H1 (cell line): ENCODE data around the gene ATXN3. TPM values are rescaled to one million over a fixed set of nuclear protein-coding genes. Genes with fewer than 3 reads are reported as not detected.

Experiments used
- CBX5 ChIP-seq: fragments of 300-800, 300-1000 bp; sonication (generic); IDR thresholded peaks from 2 replicates; pipeline ENCODE4 v1.7.1; 2016; ENCODE audit warnings: antibody characterized with exemption, low read length, low read depth
- CEBPB ChIP-seq: IDR thresholded peaks from 2 replicates; pipeline ENCODE4 v1.6.1; 2012; ENCODE audit warnings: low read depth, low read length
- CHD2 ChIP-seq: IDR thresholded peaks from 2 replicates; pipeline ENCODE4 v1.6.1; 2012; ENCODE audit warnings: low read length, improper control_type of control experiment
- CREB1 ChIP-seq: IDR thresholded peaks from 2 replicates; pipeline ENCODE4 v1.6.1; 2012; ENCODE audit warnings: inconsistent platforms
- EZH2 ChIP-seq: fragments of 200-600 bp; sonication (generic); IDR thresholded peaks from 2 replicates; pipeline ENCODE4 v1.7.1; 2012; ENCODE audit warnings: low read depth, mild to moderate bottlenecking, moderate library complexity, low read length, inconsistent platforms; ENCODE audit not compliant: severe bottlenecking
- GTF2F1 ChIP-seq: IDR thresholded peaks from 2 replicates; pipeline ENCODE4 v1.6.1; 2012; ENCODE audit warnings: low read depth, low read length, improper control_type of control experiment, borderline replicate concordance
- HDAC6 ChIP-seq: IDR thresholded peaks from one replicate; pipeline ENCODE4 v1.7.1; 2012; ENCODE audit warnings: low read depth, mild to moderate bottlenecking, inconsistent platforms, low read length, moderate library complexity
- JUN ChIP-seq: IDR thresholded peaks from 2 replicates; pipeline ENCODE4 v1.6.1; 2011; ENCODE audit warnings: low read depth, mild to moderate bottlenecking, improper control_type of control experiment, low read length
- PHF8 ChIP-seq: fragments of 200-600 bp; sonication (generic); conservative IDR thresholded peaks from 2 replicates; pipeline ENCODE4 v1.7.1; 2012; ENCODE audit warnings: low read depth, mild to moderate bottlenecking, inconsistent platforms, low read length, moderate library complexity
- POLR2A ChIP-seq, 2 experiments: IDR thresholded peaks; 1 replicate in 1 of 2; 2 replicates in 1 of 2; pipeline ENCODE4 v1.6.1; 2011; ENCODE audit warnings: low read depth in 2 of 2, low read length in 2 of 2, mild to moderate bottlenecking in 2 of 2; ENCODE audit errors: control extremely low read depth in 1 of 2
- POLR2AphosphoS5 ChIP-seq: IDR thresholded peaks from 2 replicates; pipeline ENCODE4 v1.6.1; 2011; ENCODE audit warnings: low read depth, low read length
- POU5F1 ChIP-seq: IDR thresholded peaks from 2 replicates; pipeline ENCODE4 v1.6.1; 2011; ENCODE audit warnings: low read depth, mild to moderate bottlenecking, low read length, moderate library complexity
- RBBP5 ChIP-seq: IDR thresholded peaks from 2 replicates; pipeline ENCODE4 v1.7.1; 2012; ENCODE audit warnings: low read depth, mild to moderate bottlenecking, inconsistent platforms, low read length, moderate library complexity, borderline replicate concordance
- RNF2 ChIP-seq: fragments of 200-900, 300-1000 bp; sonication (generic); IDR thresholded peaks from 2 replicates; pipeline ENCODE4 v1.7.1; 2016; ENCODE audit warnings: borderline replicate concordance, low read depth, mild to moderate bottlenecking, antibody characterized with exemption, low read length; ENCODE audit not compliant: poor library complexity, severe bottlenecking; ENCODE audit errors: missing control alignments
- RXRA ChIP-seq: IDR thresholded peaks from 2 replicates; pipeline ENCODE4 v1.6.1; 2011; ENCODE audit warnings: low read depth, mild to moderate bottlenecking, low read length, moderate library complexity; ENCODE audit not compliant: insufficient read depth
- SIN3A ChIP-seq, 2 experiments: IDR thresholded peaks in 1 of 2; conservative IDR thresholded peaks in 1 of 2; 2 replicates each; pipeline ENCODE4 v1.6.1; 2011 to 2012; ENCODE audit warnings: low read length in 2 of 2, improper control_type of control experiment in 1 of 2, low read depth in 1 of 2, mild to moderate bottlenecking in 1 of 2
- SIX5 ChIP-seq: IDR thresholded peaks from 2 replicates; pipeline ENCODE4 v1.6.1; 2011; ENCODE audit warnings: mild to moderate bottlenecking, low read depth, low read length
- SP1 ChIP-seq: IDR thresholded peaks from 2 replicates; pipeline ENCODE4 v1.6.1; 2011; ENCODE audit warnings: low read depth, low read length
- SP2 ChIP-seq: IDR thresholded peaks from 2 replicates; pipeline ENCODE4 v1.6.1; 2012; ENCODE audit warnings: mild to moderate bottlenecking, low read length, inconsistent platforms
- SP4 ChIP-seq: IDR thresholded peaks from 2 replicates; pipeline ENCODE4 v1.6.1; 2012; ENCODE audit warnings: low read length, inconsistent platforms
- SRF ChIP-seq: IDR thresholded peaks from 2 replicates; pipeline ENCODE4 v1.6.1; 2011; ENCODE audit warnings: mild to moderate bottlenecking, low read depth, low read length, moderate library complexity
- TAF1 ChIP-seq: IDR thresholded peaks from 2 replicates; pipeline ENCODE4 v1.6.1; 2011; ENCODE audit warnings: mild to moderate bottlenecking, low read depth, low read length
- TEAD4 ChIP-seq: IDR thresholded peaks from 2 replicates; pipeline ENCODE4 v1.6.1; 2012; ENCODE audit warnings: low read depth, low read length, inconsistent platforms, mixed read lengths
- polyA plus RNA-seq, 7 experiments: library from polyadenylated mRNA; depleted of rRNA in 3 of 7; stranded (reverse) in 5 of 7; unstranded in 2 of 7; fragments of >200 nt in 5 of 7; fragments of 200-250 nt in 2 of 7; gene quantifications; 1 replicate in 5 of 7; 2 replicates in 1 of 7; 4 replicates in 1 of 7; pipeline versions ENCODE4 v1.2.1 to v1.2.3, GENCODE V29; 2011 to 2013; ENCODE audit warnings: missing spikeins in 2 of 7, mixed read lengths in 2 of 7
- total RNA-seq: library from RNA; stranded (reverse); fragmentation: NEBNext Ultra II Directional; extraction: Animal tissue kit (Norgen Biotek cat#: 25700); gene quantifications from 2 replicates; pipeline ENCODE4 v1.2.1, GENCODE V29; 2021
- TF ChIP-seq, protein P1 (sequence below): IDR thresholded peaks from 2 replicates; pipeline ENCODE4 v1.6.1; 2012; ENCODE audit warnings: low read length, inconsistent platforms

The ATXN3 gene
- total and polyA plus RNA-seq, 2 of the 8 experiments (the other 6 are each of a cell fraction or from before 2014, with no cell fraction given), result 8.8 to 37.2 TPM

DNA sequence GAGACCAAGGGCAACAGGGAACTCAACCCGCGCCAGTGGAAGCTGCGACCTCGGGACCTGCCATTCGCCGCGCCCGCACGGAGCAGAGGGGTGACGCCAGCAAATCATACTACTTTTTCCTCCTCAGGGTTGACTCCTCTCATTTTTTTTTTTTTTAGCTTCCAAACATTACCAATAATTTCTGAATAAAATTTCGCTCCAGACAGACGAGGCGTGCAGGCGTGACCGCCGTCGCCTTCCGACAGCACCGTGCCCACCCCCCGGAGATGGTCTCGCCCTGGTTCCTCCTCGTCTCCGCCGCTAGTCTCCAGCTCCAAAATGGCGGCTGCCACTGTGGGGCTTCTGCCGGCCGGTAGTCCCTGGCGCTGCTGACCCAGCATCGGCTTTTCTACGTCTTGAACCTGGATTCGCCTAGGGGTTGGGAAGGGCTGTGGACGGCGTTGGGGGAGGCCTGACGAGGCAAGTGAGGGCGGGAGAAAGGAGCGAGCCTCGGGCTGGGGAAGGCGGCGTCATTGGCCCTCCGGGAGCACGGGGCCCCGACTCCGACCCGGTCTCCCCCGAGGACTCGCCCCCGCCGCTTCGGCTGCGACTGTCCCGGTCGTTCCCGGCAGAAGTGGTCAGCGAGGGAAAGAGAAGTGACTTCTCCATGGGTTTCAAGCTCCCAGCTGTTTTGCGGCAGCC is 15.4 kb upstream of the ATXN3 start, which contains the start of the genes CPSF2 and NDUFB1 (continued):
- TF ChIP-seq RNF2 (no peak), SRF (no peak), JUN (no peak), RBBP5 (peak; percentile 95), TEAD4 (no peak), GTF2F1 (no peak; the same call in 1 of the 2 replicates), SIX5 (peak; percentile 48), SIN3A (conservative IDR thresholded peaks at IDR 0.05 in 1 of 2, IDR thresholded peaks at IDR 0.05 in 1 of 2; ENCODE audit: low read depth in 1 of 2, low read length in 2 of 2) (no peak), POU5F1 (no peak), EZH2 (no peak), SP4 (0 out of 2 replicates have a peak, but pooled peaks have one; percentile 25), CREB1 (peak; percentile 54; the same call in 1 of the 2 replicates), SP2 (no peak), SP1 (peak; percentile 58; the same call in 1 of the 2 replicates), PHF8 (peak; percentile 95), CEBPB (no peak), CHD2 (0 out of 2 replicates have a peak, but pooled peaks have one; percentile 14), TAF1 (peak; percentile 98), POLR2A (IDR thresholded peaks at IDR 0.05; ENCODE audit: control extremely low read depth in 1 of 2, low read depth in 2 of 2, low read length in 2 of 2) (peak; percentile 87 to 96), CBX5 (no peak), HDAC6 (no peak), POLR2AphosphoS5 (peak; percentile 82), RXRA (no peak)
- TF ChIP-seq, protein P1, sequence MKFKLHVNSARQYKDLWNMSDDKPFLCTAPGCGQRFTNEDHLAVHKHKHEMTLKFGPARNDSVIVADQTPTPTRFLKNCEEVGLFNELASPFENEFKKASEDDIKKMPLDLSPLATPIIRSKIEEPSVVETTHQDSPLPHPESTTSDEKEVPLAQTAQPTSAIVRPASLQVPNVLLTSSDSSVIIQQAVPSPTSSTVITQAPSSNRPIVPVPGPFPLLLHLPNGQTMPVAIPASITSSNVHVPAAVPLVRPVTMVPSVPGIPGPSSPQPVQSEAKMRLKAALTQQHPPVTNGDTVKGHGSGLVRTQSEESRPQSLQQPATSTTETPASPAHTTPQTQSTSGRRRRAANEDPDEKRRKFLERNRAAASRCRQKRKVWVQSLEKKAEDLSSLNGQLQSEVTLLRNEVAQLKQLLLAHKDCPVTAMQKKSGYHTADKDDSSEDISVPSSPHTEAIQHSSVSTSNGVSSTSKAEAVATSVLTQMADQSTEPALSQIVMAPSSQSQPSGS, result no peak
